ENCODE measurements around the gene VCAN. TPM values are rescaled to one million over a fixed set of nuclear protein-coding genes. Genes with fewer than 3 reads are reported as not detected.

VCAN gene
- total RNA-seq, 2 donors from 2014 or later: 9.8 to 27.2 TPM

DNA sequence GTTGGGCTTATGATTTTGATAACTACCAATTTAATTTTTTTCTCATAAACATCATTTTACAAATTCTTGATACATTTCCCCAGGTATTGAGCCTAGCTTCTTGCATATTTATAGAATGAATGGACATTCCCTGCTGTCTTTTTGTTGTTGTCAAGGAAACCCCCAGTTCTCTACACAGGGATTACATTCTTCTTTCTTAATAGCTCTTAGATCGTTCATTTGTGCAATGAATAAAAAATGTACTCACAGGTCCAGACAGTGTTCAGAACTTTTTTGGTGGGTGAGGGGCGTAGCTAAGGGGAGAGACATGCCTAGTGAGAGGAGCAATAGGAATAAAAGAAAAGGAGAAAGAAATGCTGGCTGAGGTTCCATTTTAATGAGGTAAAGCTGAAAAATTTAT, 58.6 kb downstream of the VCAN start:
- Histone ChIP-seq H3K9ac (ENCODE audit: low read depth in 2 of 2, low read length in 2 of 2) (no peak overlapping the region), H3K27me3 (no peaks in the 10 kb centered on the region), H3K9me3 (no peaks in the 10 kb centered on the region), H3K4me3 (no peak overlapping the region), H3K27ac (no peak overlapping the region), H3K36me3 (no peaks in the 10 kb centered on the region), H3K4me1 (no peaks in the 10 kb centered on the region)
- no peak for DNase-seq
- TF ChIP-seq, protein P1, sequence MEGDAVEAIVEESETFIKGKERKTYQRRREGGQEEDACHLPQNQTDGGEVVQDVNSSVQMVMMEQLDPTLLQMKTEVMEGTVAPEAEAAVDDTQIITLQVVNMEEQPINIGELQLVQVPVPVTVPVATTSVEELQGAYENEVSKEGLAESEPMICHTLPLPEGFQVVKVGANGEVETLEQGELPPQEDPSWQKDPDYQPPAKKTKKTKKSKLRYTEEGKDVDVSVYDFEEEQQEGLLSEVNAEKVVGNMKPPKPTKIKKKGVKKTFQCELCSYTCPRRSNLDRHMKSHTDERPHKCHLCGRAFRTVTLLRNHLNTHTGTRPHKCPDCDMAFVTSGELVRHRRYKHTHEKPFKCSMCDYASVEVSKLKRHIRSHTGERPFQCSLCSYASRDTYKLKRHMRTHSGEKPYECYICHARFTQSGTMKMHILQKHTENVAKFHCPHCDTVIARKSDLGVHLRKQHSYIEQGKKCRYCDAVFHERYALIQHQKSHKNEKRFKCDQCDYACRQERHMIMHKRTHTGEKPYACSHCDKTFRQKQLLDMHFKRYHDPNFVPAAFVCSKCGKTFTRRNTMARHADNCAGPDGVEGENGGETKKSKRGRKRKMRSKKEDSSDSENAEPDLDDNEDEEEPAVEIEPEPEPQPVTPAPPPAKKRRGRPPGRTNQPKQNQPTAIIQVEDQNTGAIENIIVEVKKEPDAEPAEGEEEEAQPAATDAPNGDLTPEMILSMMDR (IDR thresholded peaks at IDR 0.05): no peak
- intact Hi-C loops (cut with DNase I): no loop called here

GRCh38 chr5:83531661-83532060, 60.1 kb downstream of the VCAN start:
- H3K4me1 ChIP-seq: no peaks in the 10 kb centered on the region
- H3K4me3 ChIP-seq: no peak overlapping the region
- intact Hi-C loops (cut with DNase I): no loop called here
- no peak overlapping the region for H3K27ac ChIP-seq
- no peak for DNase-seq
- TF ChIP-seq, protein P1 (IDR thresholded peaks at IDR 0.05): no peak
- H3K36me3 ChIP-seq: no peaks in the 10 kb centered on the region
- no peaks in the 10 kb centered on the region for H3K9me3 ChIP-seq
- no peaks in the 10 kb centered on the region for H3K27me3 ChIP-seq
- H3K9ac ChIP-seq (ENCODE audit: low read depth in 2 of 2, low read length in 2 of 2): no peak overlapping the region

DNA sequence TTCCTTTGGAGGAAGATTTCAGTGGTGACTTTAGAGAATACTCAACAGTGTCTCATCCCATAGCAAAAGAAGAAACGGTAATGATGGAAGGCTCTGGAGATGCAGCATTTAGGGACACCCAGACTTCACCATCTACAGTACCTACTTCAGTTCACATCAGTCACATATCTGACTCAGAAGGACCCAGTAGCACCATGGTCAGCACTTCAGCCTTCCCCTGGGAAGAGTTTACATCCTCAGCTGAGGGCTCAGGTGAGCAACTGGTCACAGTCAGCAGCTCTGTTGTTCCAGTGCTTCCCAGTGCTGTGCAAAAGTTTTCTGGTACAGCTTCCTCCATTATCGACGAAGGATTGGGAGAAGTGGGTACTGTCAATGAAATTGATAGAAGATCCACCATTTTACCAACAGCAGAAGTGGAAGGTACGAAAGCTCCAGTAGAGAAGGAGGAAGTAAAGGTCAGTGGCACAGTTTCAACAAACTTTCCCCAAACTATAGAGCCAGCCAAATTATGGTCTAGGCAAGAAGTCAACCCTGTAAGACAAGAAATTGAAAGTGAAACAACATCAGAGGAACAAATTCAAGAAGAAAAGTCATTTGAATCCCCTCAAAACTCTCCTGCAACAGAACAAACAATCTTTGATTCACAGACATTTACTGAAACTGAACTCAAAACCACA, 67.4 kb downstream of the VCAN start:
- Histone ChIP-seq H3K4me1 (no peaks in the 10 kb centered on the region), H3K27me3 (no peaks in the 10 kb centered on the region), H3K9ac (ENCODE audit: low read depth in 2 of 2, low read length in 2 of 2) (no peak overlapping the region), H3K36me3 (no peaks in the 10 kb centered on the region), H3K4me3 (no peak overlapping the region), H3K27ac (no peak overlapping the region), H3K9me3 (no peaks in the 10 kb centered on the region)
- TF ChIP-seq, protein P1 (IDR thresholded peaks at IDR 0.05): no peak
- no peak for DNase-seq
- intact Hi-C loops (cut with DNase I): no loop called here

DNA sequence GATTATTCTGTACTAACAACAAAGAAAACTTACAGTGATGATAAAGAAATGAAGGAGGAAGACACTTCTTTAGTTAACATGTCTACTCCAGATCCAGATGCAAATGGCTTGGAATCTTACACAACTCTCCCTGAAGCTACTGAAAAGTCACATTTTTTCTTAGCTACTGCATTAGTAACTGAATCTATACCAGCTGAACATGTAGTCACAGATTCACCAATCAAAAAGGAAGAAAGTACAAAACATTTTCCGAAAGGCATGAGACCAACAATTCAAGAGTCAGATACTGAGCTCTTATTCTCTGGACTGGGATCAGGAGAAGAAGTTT, 67.9 kb downstream of the VCAN start:
- H3K27me3 ChIP-seq: no peaks in the 10 kb centered on the region
- H3K36me3 ChIP-seq: no peaks in the 10 kb centered on the region

DNA sequence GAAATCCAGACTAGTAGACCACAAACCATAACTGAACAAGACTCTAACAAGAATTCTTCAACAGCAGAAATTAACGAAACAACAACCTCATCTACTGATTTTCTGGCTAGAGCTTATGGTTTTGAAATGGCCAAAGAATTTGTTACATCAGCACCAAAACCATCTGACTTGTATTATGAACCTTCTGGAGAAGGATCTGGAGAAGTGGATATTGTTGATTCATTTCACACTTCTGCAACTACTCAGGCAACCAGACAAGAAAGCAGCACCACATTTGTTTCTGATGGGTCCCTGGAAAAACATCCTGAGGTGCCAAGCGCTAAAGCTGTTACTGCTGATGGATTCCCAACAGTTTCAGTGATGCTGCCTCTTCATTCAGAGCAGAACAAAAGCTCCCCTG, 68.6 kb downstream of the VCAN start:
- H3K4me1 ChIP-seq: no peaks in the 10 kb centered on the region
- no peaks in the 10 kb centered on the region for H3K9me3 ChIP-seq
- no peak overlapping the region for H3K9ac ChIP-seq (ENCODE audit: low read depth in 2 of 2, low read length in 2 of 2)
- TF ChIP-seq, protein P1 (IDR thresholded peaks at IDR 0.05): no peak
- H3K27ac ChIP-seq: no peak overlapping the region
- H3K4me3 ChIP-seq: no peak overlapping the region
- H3K36me3 ChIP-seq: no peaks in the 10 kb centered on the region
- no peaks in the 10 kb centered on the region for H3K27me3 ChIP-seq
- no peak for DNase-seq
- intact Hi-C loops (cut with DNase I): no loop called here

More for the DNA sequence above, 67.9 kb downstream of the VCAN start:
- TF ChIP-seq, protein P1 (IDR thresholded peaks at IDR 0.05): no peak
- Histone ChIP-seq H3K4me3 (no peak overlapping the region), H3K27ac (no peak overlapping the region), H3K4me1 (no peaks in the 10 kb centered on the region), H3K9me3 (no peaks in the 10 kb centered on the region), H3K9ac (ENCODE audit: low read depth in 2 of 2, low read length in 2 of 2) (no peak overlapping the region)
- DNase-seq: no peak
- intact Hi-C loops (cut with DNase I): no loop called here

All from colonic mucosa (tissue), 4 donors.